Stimulated activated CD8-positive, alpha-beta memory T cell treated with anti-CD3 and anti-CD28 coated beads, Interleukin-12 subunit alpha, Interleukin-12 subunit beta, amount 100 ng/mL, for 4 hours (primary cell): ENCODE results near the gene FAM131B.

ENCODE experiments used
- DNase-seq: peaks from one replicate; pipeline ENCODE4 v3.0.0-alpha.2; 2020; ENCODE audit warnings: low read depth

The FAM131B gene

GRCh38 chr7:143382126-143382790 lies 19.7 kb upstream of the FAM131B start:
- DNase-seq = no peak

DNA sequence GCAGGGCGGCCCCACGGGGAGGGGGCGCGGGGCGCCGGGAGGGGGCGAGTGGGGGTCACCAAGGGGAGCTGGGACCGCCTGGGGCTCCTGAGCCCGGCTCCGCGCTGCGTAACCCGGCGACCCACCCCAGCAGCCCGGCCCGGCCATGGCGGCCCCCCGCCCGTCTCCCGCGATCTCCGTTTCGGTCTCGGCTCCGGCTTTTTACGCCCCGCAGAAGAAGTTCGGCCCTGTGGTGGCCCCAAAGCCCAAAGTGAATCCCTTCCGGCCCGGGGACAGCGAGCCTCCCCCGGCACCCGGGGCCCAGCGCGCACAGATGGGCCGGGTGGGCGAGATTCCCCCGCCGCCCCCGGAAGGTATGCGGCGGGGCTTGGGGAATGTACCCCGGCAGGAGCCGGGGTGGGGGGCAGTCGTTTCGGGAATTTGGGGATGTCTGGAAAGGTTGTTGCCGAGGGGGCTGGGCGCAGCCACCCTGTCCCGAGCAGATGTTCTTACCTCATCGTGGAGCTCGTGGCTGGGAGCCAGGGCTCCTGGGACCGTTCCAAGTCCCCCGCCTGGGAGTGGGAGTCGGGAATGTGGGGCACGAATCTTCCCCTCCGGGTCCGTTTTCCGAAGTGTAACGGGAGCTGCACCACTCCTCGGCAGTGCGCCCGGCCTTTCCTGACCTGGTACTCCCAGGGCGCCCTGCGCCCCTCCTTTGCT lies 19.1 kb upstream of the FAM131B start:
- no peak for DNase-seq

DNA sequence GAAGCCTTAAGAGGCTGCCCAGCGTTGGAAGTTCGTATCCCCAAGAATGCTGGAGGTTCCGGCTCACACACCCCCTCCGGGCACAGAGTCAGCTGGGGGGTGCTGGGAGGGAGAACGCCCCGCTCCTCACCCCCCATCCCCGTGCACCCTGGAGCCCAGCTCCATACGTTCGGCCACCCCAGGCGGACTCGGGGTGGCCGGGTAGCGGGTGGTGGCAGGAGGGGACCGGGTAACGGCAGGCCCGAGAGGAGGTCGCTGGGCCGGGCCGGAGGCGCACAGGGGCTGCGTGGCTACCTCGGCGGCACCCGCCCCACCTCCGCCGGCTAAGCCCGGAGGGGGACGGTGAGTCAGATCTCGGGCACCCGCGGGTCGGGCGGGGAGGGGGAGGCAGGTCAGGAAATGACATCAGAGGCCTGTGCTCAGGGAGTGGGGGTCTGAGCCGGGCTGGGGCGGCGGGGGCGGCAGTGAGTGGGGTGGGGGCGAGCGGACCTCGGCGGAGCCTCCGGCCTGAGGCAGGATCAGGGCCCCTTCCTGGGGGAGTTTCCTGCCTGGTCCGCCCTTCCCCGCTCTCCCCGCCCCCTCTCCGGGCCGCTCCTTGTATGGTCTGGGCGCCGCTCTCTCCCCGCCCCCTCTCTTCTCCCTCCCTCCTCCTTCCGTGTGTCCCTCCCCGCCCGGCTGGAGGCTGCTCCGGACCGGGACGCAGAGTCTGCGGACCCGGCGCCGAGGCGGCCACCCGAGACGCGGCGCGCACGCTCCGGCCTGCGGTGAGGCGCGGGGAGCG lies 18.3 kb upstream of the FAM131B start, which contains the start of gene ZYX:
Gene ZYX (plus strand): TSS at position 700 of the 781 bp plus-strand sequence. CDS start 227 bp downstream, outside the sequence.
- DNase-seq = peak; percentile 89

DNA sequence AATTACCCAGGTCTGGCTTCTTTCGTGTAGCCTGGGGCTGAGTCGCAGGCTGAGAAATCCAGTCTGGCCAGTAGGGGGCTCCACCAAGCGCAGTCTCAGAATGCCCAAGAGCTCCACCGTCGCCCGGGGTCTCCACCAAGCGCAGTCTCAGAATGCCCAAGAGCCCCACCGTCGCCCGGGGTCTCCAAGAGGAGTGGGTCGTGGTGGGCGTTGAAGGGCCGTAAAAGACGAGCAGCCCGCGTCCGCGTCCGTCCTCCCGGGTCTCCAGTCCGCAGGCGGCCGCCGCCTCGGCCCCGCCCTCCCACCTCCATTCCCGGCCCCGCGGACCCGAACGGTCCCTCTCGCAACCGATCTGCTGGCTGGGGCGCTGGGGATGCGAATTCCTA lies 17.7 kb upstream of the FAM131B start:
- peak; percentile 75 for DNase-seq

- no peak for DNase-seq
Observed at GRCh38 chr7:143379611-143380259, 17.2 kb upstream of the FAM131B start.

- DNase-seq = no peak
Observed at GRCh38 chr7:143376396-143376795, 13.9 kb upstream of the FAM131B start.

GRCh38 chr7:143375298-143376034 lies 13.0 kb upstream of the FAM131B start:
- peak; percentile 35 for DNase-seq

DNA sequence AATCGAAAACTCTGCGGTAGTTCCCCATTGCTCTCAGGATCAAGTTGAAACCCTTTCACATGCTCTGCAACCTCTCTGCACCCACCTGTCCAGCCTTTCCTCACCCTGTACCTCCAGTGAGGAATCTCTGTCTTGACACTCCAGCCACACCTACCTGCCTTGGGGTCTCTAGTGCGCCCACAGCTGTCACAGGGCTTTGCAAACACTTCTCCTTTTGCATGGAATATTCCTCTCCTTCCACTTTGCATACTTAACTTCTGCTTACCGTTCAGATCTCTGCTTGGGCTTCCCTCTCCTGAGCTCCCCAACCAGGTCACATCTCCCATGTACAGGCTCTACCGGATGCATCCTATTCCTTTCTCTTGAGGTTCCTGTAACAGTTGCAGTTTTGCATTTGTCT lies 12.0 kb upstream of the FAM131B start:
- DNase-seq = no peak

GRCh38 chr7:143373255-143373794 lies 10.8 kb upstream of the FAM131B start:
- no peak for DNase-seq

- no peak for DNase-seq
Observed at GRCh38 chr7:143372070-143372469, 9.6 kb upstream of the FAM131B start.

DNA sequence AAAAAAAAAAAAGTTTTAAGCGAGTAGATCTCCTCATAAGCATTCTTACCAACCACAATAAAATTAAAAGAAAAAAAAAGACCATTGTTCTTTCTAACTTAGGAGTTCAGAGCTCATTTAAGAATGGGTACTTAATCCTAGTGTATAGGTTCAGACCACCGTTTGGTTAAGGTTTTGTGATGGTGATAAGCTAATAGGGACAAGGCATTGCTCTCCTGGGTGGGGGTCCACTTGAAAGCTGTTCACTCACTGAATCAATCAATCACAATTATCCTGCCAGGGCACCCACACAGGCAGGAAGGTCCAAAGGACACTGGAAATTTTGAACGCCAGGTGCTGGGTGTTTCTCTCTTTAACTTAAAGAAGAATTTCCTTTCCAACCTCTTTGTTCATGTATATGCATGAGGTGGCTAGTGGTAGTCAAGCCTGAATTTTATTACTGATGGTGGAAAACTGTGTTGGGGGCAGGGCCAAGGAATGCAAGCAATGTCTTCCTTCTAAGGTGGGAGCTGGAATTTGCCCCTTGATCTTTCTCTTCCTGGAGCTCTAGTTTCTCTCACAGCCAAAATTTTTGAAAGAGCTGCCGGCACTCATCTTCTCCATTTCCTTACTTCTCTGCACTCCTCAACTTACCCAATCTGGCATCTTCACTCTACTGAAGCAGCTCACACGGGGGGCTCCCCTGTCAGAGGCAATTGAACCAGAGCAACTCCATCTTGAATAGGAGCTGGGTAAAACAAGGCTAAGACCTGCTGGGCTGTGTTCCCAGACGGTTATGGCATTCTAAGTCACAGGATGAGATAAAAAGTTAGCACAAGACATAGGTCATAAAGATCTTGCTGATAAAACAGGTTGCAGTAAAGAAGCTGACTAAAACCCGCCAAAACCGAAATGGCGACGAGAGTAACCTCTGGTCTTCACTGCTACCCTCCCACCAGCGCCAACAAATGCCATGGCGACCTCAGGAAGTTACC lies 7.5 kb upstream of the FAM131B start:
- DNase-seq = no peak

- DNase-seq = no peak
Observed at GRCh38 chr7:143368387-143368786, 5.9 kb upstream of the FAM131B start.

DNA sequence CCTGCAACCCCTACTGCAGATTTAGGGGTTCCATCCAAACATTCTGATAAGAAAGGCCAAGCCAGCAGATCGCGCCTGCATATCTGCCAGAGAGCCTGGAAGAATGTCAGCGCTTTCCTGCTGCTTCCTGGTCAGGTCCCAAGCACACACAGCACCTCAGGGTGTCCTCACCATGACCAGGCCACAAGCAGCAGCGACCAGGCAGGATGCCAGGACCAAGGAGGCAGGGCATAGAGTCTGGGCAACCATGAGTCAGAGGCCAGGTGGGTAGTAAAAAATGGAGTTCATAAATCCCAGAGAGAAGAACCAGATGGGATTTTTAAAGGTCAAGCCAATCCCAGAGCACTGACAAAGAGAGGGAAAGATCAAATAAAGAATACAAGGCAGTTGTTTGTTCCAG lies 5.5 kb upstream of the FAM131B start:
- no peak for DNase-seq

GRCh38 chr7:143363016-143363937 lies 764 bp upstream of the FAM131B start:
- no peak for DNase-seq

DNA sequence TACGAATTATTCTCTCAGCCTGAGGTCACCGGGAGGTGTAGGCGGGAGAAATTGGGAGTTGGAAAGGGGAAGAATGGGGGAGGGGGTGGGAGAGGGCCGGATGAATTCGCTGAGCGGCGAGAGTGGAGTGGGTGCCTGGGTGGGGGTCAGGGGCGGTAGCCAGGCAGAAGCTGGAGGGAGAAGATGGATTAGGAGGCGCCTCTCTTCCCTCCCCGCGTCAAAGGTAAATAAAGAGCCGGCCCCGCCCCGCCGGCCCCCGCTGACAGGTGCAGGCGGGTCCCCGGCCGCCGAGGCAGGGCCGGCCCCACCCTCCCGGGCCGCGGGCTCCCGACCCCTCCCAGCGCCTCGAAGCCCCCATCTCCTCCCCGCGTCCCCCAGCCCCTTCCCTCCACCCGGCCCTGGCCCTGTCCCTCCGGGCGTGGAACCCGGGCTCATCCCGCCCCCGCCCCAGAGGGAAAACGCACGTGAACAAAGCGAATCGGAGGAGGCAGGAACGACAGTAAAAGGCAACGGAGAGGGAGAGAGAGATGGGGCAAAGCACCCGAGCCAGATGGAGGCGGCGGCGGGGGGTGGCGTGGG lies 872 bp downstream of the FAM131B start:
- DNase-seq = no peak

DNA sequence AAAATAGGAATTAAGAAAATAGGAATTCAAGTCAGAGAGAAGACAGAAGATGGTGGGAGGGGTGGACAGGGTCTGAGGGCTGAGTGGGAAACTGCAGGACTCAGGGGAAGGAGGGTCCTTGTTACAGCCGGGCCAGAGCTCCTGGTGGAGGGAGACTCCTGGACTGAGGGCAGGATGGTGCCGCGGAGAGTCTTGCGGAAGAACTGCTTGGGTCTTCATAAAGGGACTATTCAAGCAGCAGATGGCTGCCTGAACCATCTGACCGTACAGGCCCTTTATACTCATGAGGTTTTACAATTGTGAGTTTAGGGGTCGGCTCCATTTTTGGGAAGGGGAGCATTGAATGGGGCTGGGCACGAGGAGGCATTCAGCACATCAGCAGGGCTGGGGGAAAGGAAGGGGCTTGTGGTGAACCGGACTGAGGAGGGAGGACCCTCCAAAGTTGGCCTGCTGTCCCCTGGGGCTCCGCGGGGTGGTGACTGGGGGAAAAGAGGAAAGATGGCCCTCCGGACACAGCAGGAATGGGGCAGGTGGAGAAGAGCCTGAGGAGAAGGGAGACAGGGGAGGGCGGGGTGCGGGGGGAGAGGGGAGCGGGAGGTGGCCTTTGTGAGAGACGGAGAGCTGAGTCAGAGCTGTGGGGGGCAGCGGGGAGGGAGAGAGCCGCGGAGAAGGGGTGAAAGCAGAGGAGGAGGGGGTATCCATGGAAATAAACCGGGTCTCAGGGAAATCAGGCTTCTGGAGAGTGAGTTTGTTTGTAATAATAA lies 1.5 kb downstream of the FAM131B start:
- no peak for DNase-seq

DNA sequence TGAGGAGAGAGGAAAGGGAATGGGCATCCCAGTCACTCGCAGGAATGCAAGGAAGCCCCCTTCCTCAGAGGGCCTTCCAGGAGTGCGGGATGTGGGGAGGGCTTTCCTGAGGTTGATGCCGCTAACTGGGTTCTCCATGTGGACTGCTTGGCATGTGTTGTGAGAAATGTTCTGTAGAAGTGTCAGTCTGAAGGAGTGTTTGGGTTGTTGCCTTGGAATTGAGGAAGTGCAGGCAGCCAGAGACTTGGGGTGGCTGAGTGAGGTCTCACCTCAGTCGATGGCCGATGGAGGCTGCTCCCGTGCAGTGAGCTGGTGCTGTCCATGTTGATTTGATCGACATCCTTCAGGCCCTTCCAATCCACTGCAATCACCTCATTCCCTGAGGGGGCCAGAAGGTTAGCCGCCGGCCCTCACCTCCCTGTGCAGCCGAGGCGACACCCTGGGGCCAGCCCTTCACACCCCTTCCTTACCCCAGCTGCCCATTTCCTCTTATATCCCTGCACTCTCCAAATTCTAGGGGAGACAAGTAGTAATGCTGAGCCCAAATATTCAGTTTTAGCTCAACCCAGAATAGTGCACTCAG lies 2.7 kb downstream of the FAM131B start:
- no peak for DNase-seq

- DNase-seq = no peak
Observed at GRCh38 chr7:143358626-143359025, 3.9 kb downstream of the FAM131B start.
